ENCODE data around the gene MT1M.

GRCh38 chr16:56610017-56610608 lies 22.3 kb upstream of the MT1M start:
- TF ChIP-seq POLR2A (IDR thresholded peaks at IDR 0.05; ENCODE audit: low read depth, low read length) (no peak), POLR2AphosphoS5 (IDR thresholded peaks at IDR 0.05; ENCODE audit: low read depth, low read length) (no peak), TAF1 (IDR thresholded peaks at IDR 0.05; ENCODE audit: low read depth, low read length) (no peak), SPI1 (IDR thresholded peaks at IDR 0.05; ENCODE audit: low read depth, low read length) (no peak)

Measured in GM12891 (cell line).